Placental epithelial cell (primary cell): ENCODE results near the gene CCDC34. TPM values are rescaled to one million over a fixed set of nuclear protein-coding genes. Genes with fewer than 3 reads are reported as not detected.

Experiments
- total RNA-seq: library from RNA; depleted of rRNA; stranded (reverse); fragments of >200 nt; gene quantifications from 2 replicates; pipeline ENCODE4 v1.2.3, GENCODE V29; 2012

CCDC34 gene
- total RNA-seq, result 5.3 and 6.3 TPM in 2 replicates

DNA sequence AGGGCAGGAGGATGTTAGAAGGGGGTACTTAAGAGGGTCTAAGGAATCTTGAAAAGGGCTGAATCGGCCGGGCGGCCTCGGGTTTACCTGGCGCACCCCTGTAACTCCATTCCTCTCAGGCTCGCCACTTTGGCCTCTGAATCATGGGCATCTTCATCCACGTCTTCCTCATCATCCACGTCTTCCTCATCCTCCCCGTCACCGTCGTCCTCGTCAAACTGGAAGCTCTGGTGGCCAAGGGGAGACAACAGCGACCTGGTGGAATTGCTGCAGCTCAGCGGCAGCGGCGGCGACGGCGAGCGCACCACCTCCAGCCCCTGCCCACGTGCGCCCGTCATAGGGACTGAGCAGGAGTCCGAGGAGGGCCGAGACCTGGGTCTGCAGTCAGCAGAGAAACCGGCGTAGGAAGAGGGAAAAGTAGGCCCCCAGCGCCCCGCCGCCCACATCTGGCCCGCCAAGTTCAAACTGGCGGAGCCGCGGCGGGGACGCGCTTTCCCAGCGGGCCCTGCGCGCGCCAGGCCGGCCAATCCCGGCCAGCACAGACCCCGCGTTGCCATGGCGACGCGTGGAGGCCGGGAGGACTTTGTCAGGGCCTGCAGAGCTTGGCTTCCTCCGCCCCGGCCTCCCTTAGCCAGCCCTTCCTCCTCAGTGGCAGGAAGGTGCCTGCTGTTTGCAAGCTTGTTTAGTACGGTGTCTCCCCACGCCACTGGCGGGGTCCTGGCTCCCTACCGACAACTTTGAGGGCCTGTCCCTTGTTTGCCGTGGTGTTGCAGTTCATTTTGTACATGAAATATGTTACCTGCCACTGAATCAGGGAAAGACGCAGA is at the start of gene CCDC34:
CCDC34 (minus strand) TSS at position 467 of the 827 bp plus-strand sequence; CDS start at position 446, 21 bp downstream.

Other genes with a start within 250 kb of the CCDC34 start
- gene LGR4, start 109.6 kb upstream of the CCDC34 start, total RNA-seq, result 16.5 and 57.4 TPM in 2 replicates
- 24.3 and 40.9 TPM in 2 replicates for gene LIN7C, start 143.6 kb upstream of the CCDC34 start, total RNA-seq